Esophagus muscularis mucosa (tissue), 3 donors: ENCODE measurements around the gene C17orf50.

Source experiments
- CTCF ChIP-seq, 3 experiments: fragments of 200-600 bp in 2 of 3; fragments of 450-650 bp in 1 of 3; sonication (generic) in 2 of 3; IDR thresholded peaks; one replicate each; pipeline ENCODE4 v1.5.1; 2017 to 2019; ENCODE audit warnings: antibody characterized with exemption in 3 of 3, mild to moderate bottlenecking in 2 of 3, moderate library complexity in 1 of 3
- POLR2A ChIP-seq: fragments of 450-650 bp; IDR thresholded peaks from one replicate; pipeline ENCODE4 v1.6.1; 2017; ENCODE audit warnings: antibody characterized with exemption, moderate library complexity, mild to moderate bottlenecking, low read depth
- POLR2AphosphoS5 ChIP-seq, 2 donors: sonication (generic); formaldehyde crosslinking; IDR thresholded peaks; one replicate each; pipeline ENCODE4 v1.6.1; 2017; ENCODE audit warnings: antibody characterized with exemption in 2 of 2

- TF ChIP-seq CTCF (IDR thresholded peaks at IDR 0.05) (no peak), POLR2A (no peak), POLR2AphosphoS5 (IDR thresholded peaks at IDR 0.05) (no peak)
These were observed 24.5 kb upstream of the C17orf50 start for GRCh38 chr17:35736236-35736635.
